ENCODE data around the gene GSE1. TPM values are rescaled to one million over a fixed set of nuclear protein-coding genes. Genes with fewer than 3 reads are reported as not detected.

Gene GSE1
- total and polyA plus RNA-seq, 9 of the 15 experiments (the other 6 are each of a cell fraction or from before 2014, with no cell fraction given), result 12.2 to 244 (median 57.9) TPM

- TF ChIP-seq SREBF1 (IDR thresholded peaks at IDR 0.05; ENCODE audit: borderline replicate concordance, low read depth, low read length), result 0 out of 2 replicates have a peak, but pooled peaks have one; percentile 44
- TF ChIP-seq RBM17 (IDR thresholded peaks at IDR 0.05; ENCODE audit: borderline replicate concordance, low read depth, low read length), result no peak
- TF ChIP-seq THRB (CRISPR knock-in tag; conservative IDR thresholded peaks at IDR 0.05), result no peak
- no peak for TF ChIP-seq PCBP2 (IDR thresholded peaks at IDR 0.05; ENCODE audit: low read depth, low read length, poor library complexity, severe bottlenecking)
- peak in 1 of 2 experiments; percentile 34; a peak in 1 of 4 replicates for TF ChIP-seq HDAC1 (IDR thresholded peaks at IDR 0.05)
- TF ChIP-seq, protein P1, sequence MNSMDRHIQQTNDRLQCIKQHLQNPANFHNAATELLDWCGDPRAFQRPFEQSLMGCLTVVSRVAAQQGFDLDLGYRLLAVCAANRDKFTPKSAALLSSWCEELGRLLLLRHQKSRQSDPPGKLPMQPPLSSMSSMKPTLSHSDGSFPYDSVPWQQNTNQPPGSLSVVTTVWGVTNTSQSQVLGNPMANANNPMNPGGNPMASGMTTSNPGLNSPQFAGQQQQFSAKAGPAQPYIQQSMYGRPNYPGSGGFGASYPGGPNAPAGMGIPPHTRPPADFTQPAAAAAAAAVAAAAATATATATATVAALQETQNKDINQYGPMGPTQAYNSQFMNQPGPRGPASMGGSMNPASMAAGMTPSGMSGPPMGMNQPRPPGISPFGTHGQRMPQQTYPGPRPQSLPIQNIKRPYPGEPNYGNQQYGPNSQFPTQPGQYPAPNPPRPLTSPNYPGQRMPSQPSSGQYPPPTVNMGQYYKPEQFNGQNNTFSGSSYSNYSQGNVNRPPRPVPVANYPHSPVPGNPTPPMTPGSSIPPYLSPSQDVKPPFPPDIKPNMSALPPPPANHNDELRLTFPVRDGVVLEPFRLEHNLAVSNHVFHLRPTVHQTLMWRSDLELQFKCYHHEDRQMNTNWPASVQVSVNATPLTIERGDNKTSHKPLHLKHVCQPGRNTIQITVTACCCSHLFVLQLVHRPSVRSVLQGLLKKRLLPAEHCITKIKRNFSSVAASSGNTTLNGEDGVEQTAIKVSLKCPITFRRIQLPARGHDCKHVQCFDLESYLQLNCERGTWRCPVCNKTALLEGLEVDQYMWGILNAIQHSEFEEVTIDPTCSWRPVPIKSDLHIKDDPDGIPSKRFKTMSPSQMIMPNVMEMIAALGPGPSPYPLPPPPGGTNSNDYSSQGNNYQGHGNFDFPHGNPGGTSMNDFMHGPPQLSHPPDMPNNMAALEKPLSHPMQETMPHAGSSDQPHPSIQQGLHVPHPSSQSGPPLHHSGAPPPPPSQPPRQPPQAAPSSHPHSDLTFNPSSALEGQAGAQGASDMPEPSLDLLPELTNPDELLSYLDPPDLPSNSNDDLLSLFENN (IDR thresholded peaks at IDR 0.05; ENCODE audit: low read depth in 2 of 2, low read length in 2 of 2), result peak in 1 of 2 experiments; percentile 18; a peak in 1 of 4 replicates
- no peak for TF ChIP-seq TAL1 (IDR thresholded peaks at IDR 0.05)
- TF ChIP-seq, protein P2, sequence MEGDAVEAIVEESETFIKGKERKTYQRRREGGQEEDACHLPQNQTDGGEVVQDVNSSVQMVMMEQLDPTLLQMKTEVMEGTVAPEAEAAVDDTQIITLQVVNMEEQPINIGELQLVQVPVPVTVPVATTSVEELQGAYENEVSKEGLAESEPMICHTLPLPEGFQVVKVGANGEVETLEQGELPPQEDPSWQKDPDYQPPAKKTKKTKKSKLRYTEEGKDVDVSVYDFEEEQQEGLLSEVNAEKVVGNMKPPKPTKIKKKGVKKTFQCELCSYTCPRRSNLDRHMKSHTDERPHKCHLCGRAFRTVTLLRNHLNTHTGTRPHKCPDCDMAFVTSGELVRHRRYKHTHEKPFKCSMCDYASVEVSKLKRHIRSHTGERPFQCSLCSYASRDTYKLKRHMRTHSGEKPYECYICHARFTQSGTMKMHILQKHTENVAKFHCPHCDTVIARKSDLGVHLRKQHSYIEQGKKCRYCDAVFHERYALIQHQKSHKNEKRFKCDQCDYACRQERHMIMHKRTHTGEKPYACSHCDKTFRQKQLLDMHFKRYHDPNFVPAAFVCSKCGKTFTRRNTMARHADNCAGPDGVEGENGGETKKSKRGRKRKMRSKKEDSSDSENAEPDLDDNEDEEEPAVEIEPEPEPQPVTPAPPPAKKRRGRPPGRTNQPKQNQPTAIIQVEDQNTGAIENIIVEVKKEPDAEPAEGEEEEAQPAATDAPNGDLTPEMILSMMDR (IDR thresholded peaks at IDR 0.05 in 2 of 3, conservative IDR thresholded peaks at IDR 0.05 in 1 of 3; ENCODE audit: insufficient read depth in 2 of 3, low read depth in 1 of 3, low read length in 3 of 3), result peak; percentile 90 to 98 (median 90)
- TF ChIP-seq TEAD4 (IDR thresholded peaks at IDR 0.05; ENCODE audit: low read length), result peak; percentile 31; the same call in 1 of the 2 replicates
- no peak for TF ChIP-seq TEAD4 (CRISPR knock-in tag; IDR thresholded peaks at IDR 0.05; ENCODE audit: borderline replicate concordance)
- no peak for TF ChIP-seq CREBBP (IDR thresholded peaks at IDR 0.05; ENCODE audit: low read depth, low read length)
- no peak for TF ChIP-seq ETS1 (conservative IDR thresholded peaks at IDR 0.05; ENCODE audit: control insufficient read depth, low read depth, low read length)
- peak; percentile 64; the same call in 1 of the 2 replicates for TF ChIP-seq GABPB1 (CRISPR knock-in tag; IDR thresholded peaks at IDR 0.05)
- peak; percentile 52 for TF ChIP-seq POLR2G (IDR thresholded peaks at IDR 0.05; ENCODE audit: low read depth, low read length)
- peak; percentile 61 for TF ChIP-seq TAF1 (IDR thresholded peaks at IDR 0.05; ENCODE audit: control insufficient read depth, extremely low read depth, insufficient read depth, low read length, severe bottlenecking)
- TF ChIP-seq RAD51 (IDR thresholded peaks at IDR 0.05; ENCODE audit: borderline replicate concordance, low read depth), result no peak; the same call in 1 of the 2 replicates
- no peak for TF ChIP-seq NR2F6 (CRISPR knock-in tag; IDR thresholded peaks at IDR 0.05)
- TF ChIP-seq EP300 (IDR thresholded peaks at IDR 0.05; ENCODE audit: low read length), result 0 out of 2 replicates have a peak, but pooled peaks have one; percentile 9
- no peak for TF ChIP-seq PTRF (tag; IDR thresholded peaks at IDR 0.05)
Measured at GRCh38 chr16:85615852-85616606, 2.9 kb downstream of the GSE1 start (continued).
